GM18526 (cell line): ENCODE measurements around the gene TSKU.

Source experiments
- POLR2A ChIP-seq: IDR thresholded peaks from 3 replicates; pipeline ENCODE4 v1.6.1; 2011; ENCODE audit not compliant: insufficient read length; ENCODE audit errors: extremely low read depth

Gene TSKU

GRCh38 chr11:76802151-76802550, 19.0 kb downstream of the TSKU start:
- no peak for TF ChIP-seq POLR2A

- TF ChIP-seq POLR2A: no peak
These were observed 19.5 kb downstream of the TSKU start for GRCh38 chr11:76802621-76803020.

DNA sequence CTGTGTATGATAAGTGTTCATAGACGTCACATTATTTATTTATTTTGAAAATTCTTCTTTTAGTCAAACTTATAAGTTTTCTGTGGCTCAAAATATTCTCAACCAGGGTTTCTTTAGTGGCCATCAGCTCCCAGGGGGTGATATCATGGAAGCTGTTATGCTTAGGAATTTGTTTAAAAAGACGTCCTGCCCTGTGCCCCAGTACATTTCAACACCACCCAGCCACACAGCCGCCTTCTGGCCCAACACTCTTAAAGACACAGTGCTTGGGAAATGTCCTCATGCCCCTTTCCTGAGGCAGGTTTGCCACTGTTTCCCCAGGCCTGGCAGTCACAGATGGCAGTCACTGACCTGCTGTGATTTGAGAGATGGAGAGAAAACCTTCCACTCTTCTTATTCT, 19.9 kb downstream of the TSKU start:
- TF ChIP-seq POLR2A: no peak

GRCh38 chr11:76803811-76804600, 20.9 kb downstream of the TSKU start:
- TF ChIP-seq POLR2A: no peak

DNA sequence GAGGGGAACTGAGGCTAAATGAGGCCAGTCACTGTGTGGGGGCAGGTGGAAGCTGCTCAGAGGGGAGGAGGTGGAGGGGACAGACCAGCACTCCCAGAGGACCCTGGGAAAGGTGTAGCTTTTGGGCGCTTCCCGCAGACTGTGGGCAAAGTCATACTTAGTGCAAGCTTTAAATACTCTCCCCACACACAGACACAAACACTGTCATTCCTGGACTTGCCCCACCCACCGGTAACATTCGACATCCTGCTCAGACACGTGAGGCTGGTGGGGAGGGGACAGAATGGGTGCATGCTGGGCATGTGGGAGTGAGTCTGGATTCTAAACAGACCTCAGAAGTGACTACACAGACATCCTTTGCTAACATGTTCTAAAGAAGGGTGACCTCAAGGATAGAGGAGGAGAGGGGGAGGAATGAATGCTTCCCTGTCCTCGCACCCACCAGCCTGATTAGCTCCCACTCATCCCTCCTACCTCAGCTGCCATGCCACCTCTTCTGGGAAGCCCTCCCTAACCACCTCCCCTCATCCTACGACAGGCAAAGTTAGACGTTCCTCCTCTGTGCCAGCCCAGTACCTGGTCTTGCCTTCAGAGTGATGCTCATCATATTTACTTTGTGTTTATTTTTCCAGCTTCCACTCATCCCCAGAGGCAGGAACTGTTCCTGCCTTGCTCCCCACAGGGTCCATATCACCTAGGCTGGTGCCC, 22.2 kb downstream of the TSKU start:
- TF ChIP-seq POLR2A: no peak

DNA sequence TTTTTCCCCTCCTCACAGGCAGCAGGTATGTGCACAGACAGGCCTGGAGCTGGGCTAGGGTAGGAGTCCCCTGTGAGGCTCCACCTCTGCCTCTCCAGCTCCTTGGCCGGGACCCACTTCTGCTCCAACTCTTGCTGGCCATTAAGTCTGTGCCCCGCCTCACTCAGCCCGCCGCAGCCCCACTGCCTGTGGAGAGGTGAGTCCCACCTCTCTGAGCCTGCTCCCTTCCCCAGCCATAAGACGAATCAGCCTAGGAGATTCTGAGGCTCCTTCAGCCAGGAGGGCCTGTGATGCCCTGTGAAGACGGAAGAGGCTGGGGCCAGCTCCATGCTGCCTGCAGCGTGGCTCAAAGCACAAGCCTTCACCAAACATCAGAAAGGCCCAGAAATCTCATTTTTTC, 23.0 kb downstream of the TSKU start:
- no peak for TF ChIP-seq POLR2A

DNA sequence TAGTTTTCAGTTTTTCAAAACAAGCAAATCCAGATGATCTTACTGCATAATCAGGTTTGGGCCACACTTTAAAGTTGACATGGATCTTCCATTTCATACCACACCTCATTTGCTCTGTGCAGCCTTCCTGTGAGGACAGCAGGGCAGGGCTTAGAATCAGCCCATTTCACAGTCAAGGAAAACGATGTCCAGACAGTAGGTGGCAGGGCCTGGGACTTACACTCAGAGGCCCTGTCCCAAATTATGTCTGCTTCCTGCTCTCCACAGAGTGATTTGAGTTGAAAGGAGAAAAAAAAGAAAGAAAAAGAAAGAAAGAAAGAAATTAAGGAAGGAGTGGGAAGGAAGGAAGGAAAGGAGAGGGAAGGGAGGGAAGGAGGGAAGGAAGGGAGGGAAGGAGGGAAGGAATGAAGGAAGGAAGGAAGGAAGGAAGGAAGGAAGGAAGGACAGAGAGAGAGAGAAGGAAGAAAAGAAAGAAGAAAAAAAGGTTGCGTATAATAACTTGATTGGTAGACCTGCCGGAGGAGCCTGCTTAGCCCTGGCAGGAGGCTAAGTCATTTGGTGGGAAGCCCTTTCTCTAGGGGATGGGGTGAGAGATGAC, 23.6 kb downstream of the TSKU start:
- TF ChIP-seq POLR2A: no peak

GRCh38 chr11:76807206-76807875, 24.2 kb downstream of the TSKU start:
- no peak for TF ChIP-seq POLR2A

GRCh38 chr11:76808171-76808570, 25.0 kb downstream of the TSKU start:
- TF ChIP-seq POLR2A: no peak

DNA sequence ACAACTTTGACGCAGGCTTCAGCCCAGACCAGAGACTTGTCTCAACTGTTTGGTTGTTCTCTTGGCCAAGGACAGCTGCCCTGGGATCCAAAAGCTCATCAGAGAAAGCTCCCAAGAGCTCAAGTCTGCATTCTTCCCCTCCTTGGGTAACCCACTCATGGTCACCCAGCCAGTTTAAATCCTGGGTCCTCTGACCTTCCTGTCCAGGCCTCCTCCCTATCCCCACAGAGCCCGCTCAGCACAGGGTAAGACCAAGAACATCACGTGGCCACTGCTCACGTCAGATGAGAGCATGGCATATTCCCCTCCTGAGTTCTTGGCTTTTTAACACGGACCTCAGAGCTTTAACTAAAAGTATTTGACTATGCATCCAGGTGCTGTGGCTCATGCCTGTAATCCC, 25.8 kb downstream of the TSKU start:
- TF ChIP-seq POLR2A: no peak

DNA sequence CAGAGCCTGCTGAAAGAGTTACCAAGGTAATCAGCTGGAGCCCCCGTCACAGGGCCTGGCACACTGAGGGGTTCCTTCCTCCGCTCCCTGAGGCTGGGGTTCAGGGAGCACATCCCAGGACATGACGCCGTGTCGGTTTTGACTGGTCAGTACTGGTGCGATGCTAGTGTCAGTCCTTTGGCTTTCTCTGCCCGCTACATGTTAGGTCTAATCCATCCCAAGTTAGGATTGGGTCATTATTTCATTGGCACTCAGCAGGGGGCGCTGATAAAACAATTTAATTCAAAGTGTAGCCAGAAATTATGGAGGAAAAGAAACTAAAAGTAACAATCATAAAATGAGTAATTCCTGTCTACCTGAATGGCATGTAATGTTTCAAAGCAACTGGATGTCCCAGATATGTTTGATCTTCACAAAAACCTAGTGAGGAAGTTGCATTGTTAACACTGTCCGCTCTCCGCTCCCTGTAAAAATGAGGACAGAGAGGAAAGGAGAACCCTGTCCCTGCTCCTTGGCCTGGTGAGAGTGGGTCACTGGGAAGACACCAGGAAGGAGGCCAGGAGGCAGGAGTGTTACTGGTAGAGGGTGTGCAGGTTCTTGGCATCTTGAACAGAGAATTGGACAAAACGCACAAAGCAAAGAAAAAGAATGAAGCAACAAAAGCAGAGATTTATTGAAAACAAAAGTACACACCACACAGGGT, 27.1 kb downstream of the TSKU start:
- TF ChIP-seq POLR2A: no peak

DNA sequence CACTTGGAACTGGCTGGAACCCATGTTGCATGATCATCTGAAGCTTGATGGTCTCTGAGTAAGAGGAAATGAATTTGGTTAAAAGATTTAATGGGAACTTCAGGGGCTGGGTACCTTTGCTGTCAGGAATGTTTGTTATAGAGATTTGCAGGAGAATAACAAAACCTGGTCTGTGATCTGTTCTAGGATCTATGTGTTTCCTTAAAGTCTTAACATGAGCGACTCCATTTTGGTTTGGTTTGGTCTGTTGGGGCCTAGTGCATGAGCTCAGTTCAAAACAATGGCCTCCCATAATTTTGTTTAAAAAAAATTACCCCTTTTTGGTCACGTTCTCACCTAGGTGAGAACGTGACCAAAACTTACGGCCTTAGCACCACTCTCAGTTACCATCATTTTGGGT, 28.1 kb downstream of the TSKU start:
- no peak for TF ChIP-seq POLR2A

GRCh38 chr11:76814414-76814813, 31.3 kb downstream of the TSKU start:
- no peak for TF ChIP-seq POLR2A

- TF ChIP-seq POLR2A: no peak
These were observed 37.0 kb downstream of the TSKU start for GRCh38 chr11:76820184-76820566.

DNA sequence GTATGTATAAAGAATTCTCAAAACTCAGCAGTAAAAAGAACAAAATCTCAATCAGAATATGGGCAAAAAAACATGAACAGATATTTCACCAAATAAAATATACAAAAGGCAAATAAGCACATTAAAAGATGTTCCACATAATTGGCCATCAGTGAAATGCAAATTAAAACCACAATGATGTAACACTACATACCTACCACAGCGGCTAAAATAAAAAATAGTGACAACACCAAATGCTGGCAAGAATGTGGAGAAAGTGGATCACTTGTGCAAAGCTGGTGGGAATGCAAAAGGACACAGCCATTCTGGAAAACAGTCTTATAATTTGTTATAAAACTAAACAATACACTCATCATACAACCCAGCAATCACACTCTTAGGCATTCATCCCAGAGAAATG, 39.2 kb downstream of the TSKU start:
- no peak for TF ChIP-seq POLR2A

DNA sequence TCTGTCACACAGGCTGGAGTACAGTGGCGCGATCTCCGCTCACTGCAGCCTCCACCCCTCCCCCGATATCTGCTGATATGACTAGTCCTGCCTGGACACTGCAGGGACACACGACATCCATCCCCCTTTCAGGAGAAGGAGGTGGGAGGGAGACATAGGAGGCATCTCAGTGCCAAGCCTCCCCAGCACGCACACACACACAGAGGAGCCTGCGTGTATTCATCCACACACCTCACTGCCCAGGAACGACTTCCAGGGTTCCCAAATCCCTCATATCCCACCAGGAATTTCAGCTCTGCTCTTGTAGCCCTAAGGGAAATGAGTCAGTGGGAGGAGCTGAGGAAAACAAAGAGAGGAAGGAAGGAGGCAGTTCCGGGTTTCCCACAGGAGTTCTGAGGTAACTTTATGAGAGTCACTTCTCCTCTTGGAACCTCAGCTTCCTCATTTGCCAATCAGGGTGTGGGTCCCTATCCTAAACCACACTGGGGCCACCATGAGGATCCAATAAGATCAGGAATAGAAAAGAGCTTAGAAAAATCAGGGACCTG, 40.4 kb downstream of the TSKU start:
- TF ChIP-seq POLR2A: no peak
